Gastroesophageal sphincter (tissue), 4 donors: ENCODE measurements around the gene YEATS2. TPM values are rescaled to one million over a fixed set of nuclear protein-coding genes. Genes with fewer than 3 reads are reported as not detected.
"Not testable (repeated sequence)": the region's sequence is repeated elsewhere in the genome, so short reads cannot be mapped to it uniquely, and the experiment has no call there.

Experiments
- ATAC-seq: fragments of 150-250 bp; one replicate; pipeline ENCODE4 v1.9.1; 2016; ENCODE audit warnings: mild to moderate bottlenecking, moderate library complexity
- H3K27ac ChIP-seq, 4 donors: fragments of 200-600 bp; sonication (generic) in 3 of 4; 1 replicate in 3 of 4; 2 replicates in 1 of 4; pipeline ENCODE4 v1.5.1; 2016 to 2019
- H3K27me3 ChIP-seq: fragments of 200-600 bp; sonication (generic); one replicate; pipeline ENCODE4 v1.5.1; 2019
- H3K36me3 ChIP-seq, 2 donors: fragments of 200-600 bp; sonication (generic); one replicate each; pipeline ENCODE4 v1.5.1; 2019; ENCODE audit warnings: control low read depth in 1 of 2
- H3K4me1 ChIP-seq, 3 donors: fragments of 200-600 bp; sonication (generic); 1 replicate in 2 of 3; 2 replicates in 1 of 3; pipeline ENCODE4 v1.5.1; 2016 to 2019; ENCODE audit warnings: control low read depth in 2 of 3
- H3K4me3 ChIP-seq, 2 donors: fragments of 200-600 bp; sonication (generic); one replicate each; pipeline ENCODE4 v1.5.1; 2019; ENCODE audit warnings: mild to moderate bottlenecking in 1 of 2, moderate library complexity in 1 of 2
- H3K9me3 ChIP-seq, 3 donors: fragments of 200-600 bp; sonication (generic); one replicate each; pipeline ENCODE4 v1.5.1; 2017 to 2019; ENCODE audit warnings: control low read depth in 2 of 3
- CTCF ChIP-seq, 4 experiments: fragments of 200-600 bp in 2 of 4; fragments of 450-650 bp in 2 of 4; sonication (generic) in 1 of 4; IDR thresholded peaks; one replicate each; pipeline ENCODE4 v1.5.1; 2017 to 2019; ENCODE audit warnings: antibody characterized with exemption in 4 of 4, mild to moderate bottlenecking in 2 of 4, moderate library complexity in 2 of 4
- EP300 ChIP-seq: sonication (generic); formaldehyde crosslinking; IDR thresholded peaks from one replicate; pipeline ENCODE4 v1.6.1; 2017; ENCODE audit warnings: antibody characterized with exemption, mild to moderate bottlenecking
- POLR2A ChIP-seq, 2 donors: fragments of 450-650 bp; IDR thresholded peaks; one replicate each; pipeline ENCODE4 v1.6.1; 2017; ENCODE audit warnings: antibody characterized with exemption in 2 of 2, mild to moderate bottlenecking in 2 of 2, moderate library complexity in 1 of 2
- POLR2AphosphoS5 ChIP-seq: sonication (generic); formaldehyde crosslinking; IDR thresholded peaks from one replicate; pipeline ENCODE4 v1.6.1; 2017; ENCODE audit warnings: antibody characterized with exemption
- WGBS, 2 donors: methylation state at CpG; one replicate each; pipeline ENCODE4 v1.1.5; 2018; ENCODE audit warnings: low coverage in 1 of 2; 5-methylcytosine and 5-hydroxymethylcytosine counted together
- total RNA-seq, 4 donors: library from RNA; depleted of rRNA; stranded (reverse); fragments of >200 nt; gene quantifications; one replicate each; pipeline ENCODE4 v1.1.0, GENCODE V29; 2016

Gene YEATS2
- total RNA-seq, 4 donors from 2014 or later = 19.3 to 33.1 (median 27.6) TPM

- WGBS, 2 donors = 76 to 78% methylated on average over 3 to 6 of the region's 7 CpGs
- H3K27me3 ChIP-seq = no peaks in the 10 kb centered on the region
- no peak for ATAC-seq
- H3K27ac ChIP-seq = no peak overlapping the region
- peaks cover 2 to 98% of the 10 kb centered on the region in 2 donors for H3K36me3 ChIP-seq
- no peaks in the 10 kb centered on the region for H3K4me1 ChIP-seq
- TF ChIP-seq POLR2AphosphoS5 = no peak
- no peak for TF ChIP-seq POLR2A (IDR thresholded peaks at IDR 0.05)
- no peak for TF ChIP-seq CTCF (IDR thresholded peaks at IDR 0.05)
- no peak for TF ChIP-seq EP300
- no peak overlapping the region for H3K4me3 ChIP-seq
- H3K9me3 ChIP-seq = no peaks in the 10 kb centered on the region
Measured at GRCh38 chr3:183782576-183783276, 85.1 kb downstream of the YEATS2 start.

- WGBS, 2 donors = 90 to 92% methylated on average over 4 to 9 of the region's 10 CpGs
- H3K27me3 ChIP-seq, ATAC-seq, H3K4me3 ChIP-seq, H3K9me3 ChIP-seq, H3K27ac ChIP-seq, H3K4me1 ChIP-seq: not testable (repeated sequence)
- peaks cover 2 to 95% of the 10 kb centered on the region in 2 donors for H3K36me3 ChIP-seq
Measured at GRCh38 chr3:183784503-183784902, 86.9 kb downstream of the YEATS2 start.

- TF ChIP-seq POLR2A (IDR thresholded peaks at IDR 0.05) (no peak), CTCF (IDR thresholded peaks at IDR 0.05) (no peak), EP300 (no peak), POLR2AphosphoS5 (no peak)
- Histone ChIP-seq H3K4me1 (no peaks in the 10 kb centered on the region), H3K27ac (no peak overlapping the region), H3K4me3 (no peak overlapping the region), H3K36me3 (peaks cover 2 to 93% of the 10 kb centered on the region in 2 donors), H3K27me3 (no peaks in the 10 kb centered on the region), H3K9me3 (no peaks in the 10 kb centered on the region)
- no peak for ATAC-seq
- 89 to 96% methylated on average over 1 to 4 of the region's 4 CpGs for WGBS, 2 donors
Measured at GRCh38 chr3:183789826-183790225, 92.2 kb downstream of the YEATS2 start.

DNA sequence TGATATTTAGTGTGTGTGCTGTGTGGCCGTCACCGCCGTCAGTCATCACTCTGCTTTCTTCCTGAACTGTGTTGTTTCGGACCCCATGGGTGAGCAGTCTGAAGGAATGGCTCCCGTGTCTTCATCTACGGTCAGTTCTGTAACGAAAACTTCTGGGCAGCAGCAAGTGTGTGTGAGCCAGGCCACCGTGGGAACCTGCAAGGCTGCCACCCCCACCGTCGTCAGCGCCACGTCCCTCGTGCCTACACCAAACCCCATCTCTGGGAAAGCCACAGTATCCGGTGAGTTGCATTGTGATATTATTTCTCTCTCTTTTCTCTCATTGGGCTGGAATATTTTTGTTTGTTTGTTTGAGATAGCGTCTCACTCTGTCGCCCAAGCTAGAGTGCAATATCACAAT lies 93.1 kb downstream of the YEATS2 start:
- H3K36me3 ChIP-seq = peaks cover 2 to 85% of the 10 kb centered on the region in 2 donors
- no peak for ATAC-seq
- no peak overlapping the region for H3K4me3 ChIP-seq
- no peak overlapping the region for H3K27ac ChIP-seq
- H3K4me1 ChIP-seq = no peaks in the 10 kb centered on the region
- no peaks in the 10 kb centered on the region for H3K27me3 ChIP-seq
- no peaks in the 10 kb centered on the region for H3K9me3 ChIP-seq
- WGBS, 2 donors = 94 to 100% methylated on average over 1 to 16 of the region's 16 CpGs
- TF ChIP-seq EP300 (no peak), POLR2A (IDR thresholded peaks at IDR 0.05) (no peak), POLR2AphosphoS5 (no peak), CTCF (IDR thresholded peaks at IDR 0.05) (no peak)

GRCh38 chr3:183792976-183793375 lies 95.4 kb downstream of the YEATS2 start:
- ATAC-seq = no peak
- no peak overlapping the region for H3K27ac ChIP-seq
- TF ChIP-seq EP300 = no peak
- no peak for TF ChIP-seq CTCF (IDR thresholded peaks at IDR 0.05)
- TF ChIP-seq POLR2AphosphoS5 = no peak
- no peak for TF ChIP-seq POLR2A (IDR thresholded peaks at IDR 0.05)
- no peaks in the 10 kb centered on the region for H3K9me3 ChIP-seq
- H3K4me1 ChIP-seq = no peaks in the 10 kb centered on the region
- no peaks in the 10 kb centered on the region for H3K27me3 ChIP-seq
- peaks cover 0 to 77% of the 10 kb centered on the region in 2 donors for H3K36me3 ChIP-seq
- no peak overlapping the region for H3K4me3 ChIP-seq
- WGBS, 2 donors = 80 to 83% methylated on average over 6 of the region's 6 CpGs
